T-helper 1 cell treated with Interleukin-12 subunit alpha and Interleukin-12 subunit beta and Interleukin-4 antibody, amounts not matched to agents 30 μg/mL and 1 μg/mL, for 36 hours (primary cell): ENCODE data around the gene SHC3.

Experiments used
- H3K27ac Mint-ChIP-seq: one replicate; pipeline ENCODE4 v1.8.0; 2021; ENCODE audit warnings: mild to moderate bottlenecking, mixed read lengths
- H3K27me3 Mint-ChIP-seq: one replicate; pipeline ENCODE4 v1.8.0; 2021; ENCODE audit warnings: low read depth, mixed read lengths
- H3K36me3 Mint-ChIP-seq: one replicate; pipeline ENCODE4 v1.8.0; 2021; ENCODE audit warnings: low read depth, mixed read lengths
- H3K4me1 Mint-ChIP-seq: one replicate; pipeline ENCODE4 v1.8.0; 2021; ENCODE audit warnings: low read depth, mixed read lengths
- H3K4me3 Mint-ChIP-seq: one replicate; pipeline ENCODE4 v1.8.0; 2021; ENCODE audit warnings: mild to moderate bottlenecking, moderate library complexity, mixed read lengths
- H3K9me3 Mint-ChIP-seq: one replicate; pipeline ENCODE4 v1.8.0; 2021; ENCODE audit warnings: mixed read lengths

Gene SHC3

DNA sequence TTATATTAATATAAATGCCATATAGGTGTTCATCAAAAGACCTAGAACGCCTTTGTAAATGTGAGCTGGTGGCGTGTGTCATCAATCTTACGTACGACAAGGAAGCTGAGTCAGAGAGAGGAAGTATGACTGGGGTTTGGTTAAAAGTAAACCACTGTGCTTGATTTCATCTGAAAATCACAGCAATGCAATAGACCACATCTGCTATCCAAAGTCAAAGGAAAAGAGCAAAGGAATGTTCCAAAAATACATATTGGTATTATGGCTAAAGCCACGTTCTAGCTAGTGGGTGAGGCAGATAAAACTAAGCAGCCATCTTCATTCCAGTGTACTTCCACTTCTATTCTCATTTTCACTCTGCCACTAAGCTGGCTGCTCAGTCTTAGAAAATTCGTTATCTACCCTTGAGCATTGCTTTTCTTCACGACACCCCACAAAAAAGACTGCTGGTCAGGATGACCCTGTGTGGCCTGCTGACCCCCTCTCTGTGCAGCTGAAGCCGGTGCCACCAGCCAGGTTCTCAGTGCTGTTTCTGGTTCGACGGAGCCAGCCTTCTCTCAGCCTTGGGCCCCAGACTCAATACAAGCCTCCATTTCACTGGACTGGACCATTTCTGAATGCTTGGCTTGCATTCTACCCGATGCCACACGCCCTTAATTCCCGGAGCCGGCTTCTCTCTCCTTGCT lies 23.8 kb downstream of the SHC3 start:
- H3K9me3 Mint-ChIP-seq: no peaks in the 10 kb centered on the region
- no peak overlapping the region for H3K4me3 Mint-ChIP-seq
- peaks cover 8% of the 10 kb centered on the region for H3K4me1 Mint-ChIP-seq
- peaks cover 46% of the 10 kb centered on the region for H3K27me3 Mint-ChIP-seq
- H3K36me3 Mint-ChIP-seq: no peaks in the 10 kb centered on the region
- no peak overlapping the region for H3K27ac Mint-ChIP-seq

DNA sequence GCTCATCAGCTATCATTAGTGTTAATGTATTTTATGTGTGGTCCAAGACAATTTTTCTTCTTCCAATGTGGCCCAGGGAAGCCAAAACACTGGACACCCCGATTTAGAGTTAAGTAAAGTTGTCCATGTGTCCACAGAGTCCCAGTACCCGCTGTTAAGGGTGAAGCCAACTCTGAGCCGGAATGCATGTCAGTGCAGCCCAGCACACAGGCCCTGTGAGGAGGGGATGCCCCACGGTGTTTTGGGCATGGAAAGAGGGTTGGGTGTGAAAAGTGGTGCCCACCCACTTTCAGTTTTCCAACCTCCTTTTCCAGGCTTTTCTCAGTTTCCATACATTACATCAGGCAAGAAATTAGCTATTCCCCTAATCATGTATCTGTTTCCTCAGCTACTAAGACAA lies 24.4 kb downstream of the SHC3 start:
- Mint-ChIP-seq H3K4me3 (no peak overlapping the region), H3K27me3 (peaks cover 44% of the 10 kb centered on the region), H3K9me3 (no peaks in the 10 kb centered on the region), H3K27ac (no peak overlapping the region), H3K36me3 (no peaks in the 10 kb centered on the region), H3K4me1 (peaks cover 8% of the 10 kb centered on the region)

DNA sequence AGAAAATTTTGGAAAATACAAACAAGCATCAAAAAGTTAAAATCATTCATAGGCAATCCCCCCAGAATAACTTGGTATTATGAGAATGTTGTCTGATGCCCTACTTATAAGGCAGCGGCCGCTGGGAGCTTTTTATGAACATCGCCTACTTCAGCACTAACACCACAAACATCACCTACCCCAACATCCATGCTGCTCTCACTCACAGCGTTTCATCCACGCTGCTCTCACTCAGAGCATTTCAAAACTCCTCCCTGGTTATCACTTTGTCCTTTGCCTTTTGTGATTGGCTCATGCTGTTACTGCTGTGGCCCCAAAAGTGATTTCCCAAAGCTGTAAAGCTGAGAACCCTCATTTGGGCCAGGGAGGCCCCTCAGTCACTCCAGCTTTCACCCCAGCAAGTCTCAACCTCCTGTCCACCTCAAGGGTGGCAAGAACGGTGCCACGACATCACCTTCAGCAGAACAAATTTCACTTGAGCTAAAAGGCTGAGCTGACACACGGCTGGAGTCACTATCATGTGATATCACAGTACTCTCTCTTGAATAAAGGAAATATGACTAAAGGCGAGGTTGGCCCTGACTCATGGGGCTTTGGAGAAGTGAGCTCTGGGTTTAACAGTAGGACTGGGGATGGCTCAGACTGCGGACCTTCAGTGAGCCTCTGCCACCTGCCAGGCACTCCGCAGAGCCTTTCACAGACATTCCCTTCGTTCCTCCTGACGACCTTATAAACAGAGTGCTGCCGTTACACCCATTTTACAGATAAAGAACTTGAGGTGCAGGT lies 25.2 kb downstream of the SHC3 start:
- Mint-ChIP-seq H3K36me3 (no peaks in the 10 kb centered on the region), H3K27me3 (peaks cover 37% of the 10 kb centered on the region), H3K4me1 (peaks cover 8% of the 10 kb centered on the region), H3K9me3 (no peaks in the 10 kb centered on the region), H3K27ac (no peak overlapping the region), H3K4me3 (no peak overlapping the region)

DNA sequence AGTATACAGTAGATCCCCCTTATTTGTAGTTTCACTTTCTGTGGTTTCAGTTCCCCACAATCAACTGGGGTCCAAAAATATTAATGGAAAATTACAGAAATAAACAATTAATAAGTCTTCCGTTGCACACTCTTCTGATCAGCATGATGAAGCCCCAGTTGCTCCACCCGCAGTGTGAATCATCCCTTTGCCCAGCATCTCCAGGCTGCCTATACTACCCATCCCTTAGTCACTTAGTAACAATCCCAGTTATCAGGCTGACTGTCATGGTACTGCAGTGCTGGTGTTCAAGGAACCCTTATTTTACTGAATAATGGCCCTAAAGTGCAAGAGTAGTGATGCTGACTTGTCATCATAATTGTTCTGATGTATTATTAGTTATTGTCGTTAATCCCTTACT lies 28.9 kb downstream of the SHC3 start:
- H3K4me1 Mint-ChIP-seq: peaks cover 5% of the 10 kb centered on the region
- no peaks in the 10 kb centered on the region for H3K9me3 Mint-ChIP-seq
- H3K27ac Mint-ChIP-seq: no peak overlapping the region
- H3K27me3 Mint-ChIP-seq: peaks cover 28% of the 10 kb centered on the region
- H3K36me3 Mint-ChIP-seq: no peaks in the 10 kb centered on the region
- no peak overlapping the region for H3K4me3 Mint-ChIP-seq

DNA sequence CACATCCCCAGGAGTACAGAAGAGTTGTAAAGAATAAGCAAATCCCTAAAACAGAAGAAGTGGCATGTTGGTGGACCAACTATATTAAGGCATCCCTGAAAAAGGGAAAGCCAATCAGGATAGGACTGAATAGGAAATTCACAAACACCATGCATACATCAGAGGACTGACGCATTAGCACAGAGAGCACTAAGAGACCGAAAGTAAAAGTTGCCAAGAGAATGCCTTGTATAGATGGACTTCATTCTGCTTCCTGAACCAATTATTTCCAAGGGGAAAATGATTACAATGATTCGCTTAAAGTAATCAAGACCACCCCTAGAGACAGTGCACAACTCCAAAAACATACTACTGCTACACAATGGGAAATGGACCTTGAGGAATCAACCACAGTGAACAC lies 33.5 kb downstream of the SHC3 start:
- no peaks in the 10 kb centered on the region for H3K36me3 Mint-ChIP-seq
- peaks cover 16% of the 10 kb centered on the region for H3K27me3 Mint-ChIP-seq
- H3K4me1 Mint-ChIP-seq: no peaks in the 10 kb centered on the region
- H3K27ac Mint-ChIP-seq: no peak overlapping the region
- no peaks in the 10 kb centered on the region for H3K9me3 Mint-ChIP-seq
- no peak overlapping the region for H3K4me3 Mint-ChIP-seq

DNA sequence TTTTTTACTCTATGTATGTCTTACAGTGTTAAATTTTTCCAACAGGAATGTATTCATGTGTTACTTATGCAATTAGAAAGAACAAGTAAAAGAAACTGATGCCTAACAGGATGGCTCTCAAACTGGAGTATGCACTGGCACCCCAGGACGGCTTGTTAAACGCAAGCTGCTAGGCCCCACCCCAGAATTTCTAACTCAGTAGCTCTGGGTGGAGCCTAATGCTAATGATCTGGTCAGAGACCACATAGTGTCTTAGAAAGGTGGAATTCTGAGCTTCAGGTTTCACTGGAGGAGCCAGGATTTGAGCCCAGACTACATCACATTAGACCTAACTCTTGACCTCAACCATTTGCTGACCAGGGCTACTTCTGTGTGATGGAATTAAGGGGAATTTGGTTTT lies 34.4 kb downstream of the SHC3 start:
- Mint-ChIP-seq H3K27me3 (peaks cover 16% of the 10 kb centered on the region), H3K36me3 (no peaks in the 10 kb centered on the region), H3K27ac (no peak overlapping the region), H3K4me1 (no peaks in the 10 kb centered on the region), H3K4me3 (no peak overlapping the region), H3K9me3 (no peaks in the 10 kb centered on the region)

DNA sequence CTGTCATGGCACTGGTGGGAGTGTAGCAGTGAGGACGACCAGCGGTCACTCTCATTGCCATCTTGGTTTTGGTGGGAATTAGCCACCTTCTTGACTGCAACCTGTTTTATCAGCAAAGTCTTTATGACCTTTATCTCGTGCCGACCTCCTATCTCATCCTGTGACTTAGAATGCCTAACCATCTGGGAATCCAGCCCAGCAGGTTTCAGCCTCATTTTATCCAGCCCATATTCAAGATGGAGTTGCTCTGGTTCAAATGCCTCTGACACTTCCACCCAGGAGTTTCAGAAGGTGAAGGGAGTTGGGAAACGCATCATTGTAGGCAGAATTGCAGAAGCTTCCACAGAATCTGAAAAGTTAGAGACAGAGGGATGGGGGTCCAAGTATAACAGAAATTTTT lies 35.4 kb downstream of the SHC3 start:
- Mint-ChIP-seq H3K36me3 (no peaks in the 10 kb centered on the region), H3K9me3 (no peaks in the 10 kb centered on the region), H3K4me1 (no peaks in the 10 kb centered on the region), H3K27me3 (peaks cover 16% of the 10 kb centered on the region), H3K4me3 (no peak overlapping the region), H3K27ac (no peak overlapping the region)

DNA sequence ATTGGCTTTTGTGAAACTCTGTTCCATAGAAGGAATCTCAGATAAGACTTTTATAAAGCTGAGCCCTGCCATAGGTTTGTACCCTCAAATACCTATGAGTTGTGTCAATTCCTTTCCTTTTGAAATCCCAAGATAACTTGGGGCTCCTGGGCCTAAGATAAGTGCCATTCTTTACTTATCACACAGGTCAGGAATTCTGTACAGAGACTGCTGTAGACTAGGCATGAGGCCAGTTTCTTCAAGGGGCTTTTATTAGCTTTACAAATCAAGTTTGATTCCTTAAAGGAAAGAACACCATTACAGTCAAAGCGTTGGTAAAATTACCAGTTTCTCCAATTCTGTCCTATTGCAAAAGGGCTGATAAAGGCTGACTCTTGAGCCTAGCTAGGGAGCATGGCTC lies 39.2 kb downstream of the SHC3 start:
- Mint-ChIP-seq H3K9me3 (no peaks in the 10 kb centered on the region), H3K36me3 (no peaks in the 10 kb centered on the region), H3K27ac (no peak overlapping the region), H3K4me1 (no peaks in the 10 kb centered on the region), H3K27me3 (no peaks in the 10 kb centered on the region), H3K4me3 (no peak overlapping the region)

DNA sequence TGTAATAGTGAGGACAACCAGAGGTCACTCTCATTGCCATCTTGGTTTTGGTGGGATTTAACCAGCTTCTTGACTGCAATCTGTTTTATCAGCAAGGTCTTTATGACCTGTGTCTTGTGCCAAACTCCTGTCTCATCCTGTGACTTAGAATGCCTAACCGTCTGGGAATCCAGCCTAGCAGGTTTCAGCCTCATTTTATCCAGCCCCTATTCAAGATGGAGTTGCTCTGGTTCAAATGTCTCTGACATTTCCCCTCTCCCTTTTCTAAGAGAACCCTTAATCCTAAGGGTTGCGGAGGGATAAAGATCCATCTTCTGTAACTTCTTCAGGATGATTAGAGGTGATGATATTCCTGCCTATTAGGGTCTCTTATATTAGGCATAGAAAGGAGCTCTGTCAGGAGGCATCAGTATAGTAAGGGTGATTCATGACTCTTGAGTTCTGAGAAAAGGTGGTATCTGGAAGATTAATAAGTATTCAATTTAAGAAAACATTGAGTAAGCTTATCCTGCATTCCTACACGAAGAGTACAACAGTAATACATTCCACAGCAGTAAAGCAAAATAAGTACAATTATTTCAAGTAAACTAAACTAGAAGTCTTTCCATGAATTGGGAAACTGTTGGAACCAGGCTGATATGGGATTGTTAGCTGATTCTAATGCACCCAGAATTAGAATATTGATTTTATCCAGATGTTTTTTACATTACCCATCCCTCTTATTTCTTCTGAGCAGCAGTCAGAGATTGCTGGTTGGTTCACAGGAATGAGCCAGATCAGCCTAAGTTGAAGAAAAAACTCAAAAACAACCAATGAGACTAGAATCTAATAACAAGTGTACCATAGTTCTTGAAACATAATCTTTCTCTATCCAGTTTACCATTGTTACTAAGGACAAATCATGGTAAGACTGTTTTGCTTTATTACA lies 39.9 kb downstream of the SHC3 start:
- Mint-ChIP-seq H3K4me1 (no peaks in the 10 kb centered on the region), H3K27me3 (no peaks in the 10 kb centered on the region), H3K4me3 (no peak overlapping the region), H3K36me3 (no peaks in the 10 kb centered on the region), H3K9me3 (peaks cover 3% of the 10 kb centered on the region), H3K27ac (no peak overlapping the region)

DNA sequence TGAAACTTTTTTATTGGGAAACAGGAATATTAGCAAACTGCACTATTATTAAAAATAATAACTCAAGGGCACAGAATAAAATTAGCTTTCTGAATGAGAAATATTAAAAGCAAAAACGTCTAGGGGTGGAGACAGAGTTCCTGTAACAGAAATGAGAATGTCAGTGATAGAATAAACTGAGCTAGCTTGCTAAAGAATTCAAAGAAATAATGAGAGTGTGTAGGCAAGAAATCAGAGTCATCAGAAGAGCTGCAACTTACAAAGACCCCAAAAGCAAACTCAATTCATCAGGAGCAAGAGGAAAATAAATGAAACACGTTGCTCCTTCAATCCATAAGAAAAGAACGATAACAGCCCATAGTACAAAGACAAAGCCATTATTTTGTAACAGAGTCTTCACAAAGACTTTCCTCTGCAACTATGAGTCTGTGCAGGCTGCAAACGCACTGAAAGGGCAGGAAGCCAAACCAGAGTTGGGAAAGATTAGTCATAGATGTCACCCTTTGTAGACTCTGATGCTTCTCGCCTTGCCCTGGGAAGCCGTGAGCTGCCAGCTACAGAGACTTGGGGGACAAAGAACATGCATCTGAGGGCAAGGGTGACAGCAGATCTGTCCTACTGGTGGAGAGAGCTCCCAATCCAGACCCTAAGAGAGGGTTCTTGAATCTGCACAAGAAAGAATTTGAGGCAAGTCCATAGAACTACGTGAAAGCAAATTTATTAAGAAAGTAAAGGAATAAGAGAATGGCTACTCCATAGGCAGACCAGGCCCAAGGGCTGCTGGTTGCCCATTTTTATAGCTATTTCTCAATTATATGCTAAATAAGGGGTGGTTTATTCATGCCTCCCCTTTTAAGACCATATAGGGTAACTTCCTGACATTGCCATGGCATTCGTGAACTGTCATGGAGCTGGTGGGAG lies 40.8 kb downstream of the SHC3 start:
- H3K36me3 Mint-ChIP-seq: no peaks in the 10 kb centered on the region
- no peak overlapping the region for H3K4me3 Mint-ChIP-seq
- no peak overlapping the region for H3K27ac Mint-ChIP-seq
- H3K9me3 Mint-ChIP-seq: peaks cover 10% of the 10 kb centered on the region
- H3K4me1 Mint-ChIP-seq: no peaks in the 10 kb centered on the region
- H3K27me3 Mint-ChIP-seq: no peaks in the 10 kb centered on the region

DNA sequence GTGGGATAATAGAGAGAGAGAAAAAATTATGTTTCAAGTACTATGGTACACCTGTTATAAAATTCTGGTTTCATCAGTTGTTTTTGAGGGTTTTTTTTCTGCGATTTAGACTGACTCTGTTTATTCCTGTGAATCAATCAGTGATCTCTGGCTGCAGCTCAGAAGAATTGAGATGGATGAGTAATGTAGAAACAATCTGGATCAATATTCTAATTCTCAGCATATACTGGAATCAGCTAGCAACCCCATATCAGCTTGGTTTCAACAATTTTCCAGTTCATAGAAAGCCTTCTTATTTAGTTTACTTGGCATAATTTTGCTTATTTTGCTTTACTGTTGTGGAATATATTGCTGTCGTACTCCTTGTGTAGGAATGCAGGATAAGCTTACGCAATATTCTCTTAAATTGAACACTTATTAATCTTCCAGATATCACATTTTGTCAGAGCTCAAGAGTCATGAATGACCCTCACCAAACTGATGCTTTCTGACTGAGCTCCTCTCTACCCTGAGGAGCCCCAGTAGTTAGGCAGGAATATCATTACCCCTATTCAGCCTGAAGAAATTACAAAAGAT lies 42.9 kb downstream of the SHC3 start:
- H3K27ac Mint-ChIP-seq: no peak overlapping the region
- peaks cover 10% of the 10 kb centered on the region for H3K9me3 Mint-ChIP-seq
- no peaks in the 10 kb centered on the region for H3K27me3 Mint-ChIP-seq
- no peaks in the 10 kb centered on the region for H3K36me3 Mint-ChIP-seq
- no peak overlapping the region for H3K4me3 Mint-ChIP-seq
- H3K4me1 Mint-ChIP-seq: no peaks in the 10 kb centered on the region

DNA sequence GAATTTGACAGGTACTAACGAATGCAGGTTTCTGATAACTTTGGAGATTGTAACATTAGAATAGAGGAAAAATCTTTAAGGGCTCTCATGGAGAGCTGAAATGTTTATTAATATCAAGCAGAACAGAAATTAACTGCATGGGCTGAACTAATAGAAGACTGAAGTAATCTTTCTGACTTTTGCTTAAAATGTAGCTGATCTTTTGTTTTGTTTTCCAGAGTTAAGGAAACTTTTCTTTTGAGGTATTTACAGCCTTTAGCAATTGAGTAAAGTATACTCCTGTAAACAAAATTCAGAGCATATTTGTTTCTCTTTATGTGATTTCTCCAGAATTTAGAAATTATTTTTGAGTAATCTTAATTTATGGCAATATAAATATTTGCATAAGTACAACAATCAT lies 43.9 kb downstream of the SHC3 start:
- H3K27me3 Mint-ChIP-seq: no peaks in the 10 kb centered on the region
- H3K27ac Mint-ChIP-seq: no peak overlapping the region
- no peaks in the 10 kb centered on the region for H3K4me1 Mint-ChIP-seq
- H3K4me3 Mint-ChIP-seq: no peak overlapping the region
- peaks cover 10% of the 10 kb centered on the region for H3K9me3 Mint-ChIP-seq
- no peaks in the 10 kb centered on the region for H3K36me3 Mint-ChIP-seq

DNA sequence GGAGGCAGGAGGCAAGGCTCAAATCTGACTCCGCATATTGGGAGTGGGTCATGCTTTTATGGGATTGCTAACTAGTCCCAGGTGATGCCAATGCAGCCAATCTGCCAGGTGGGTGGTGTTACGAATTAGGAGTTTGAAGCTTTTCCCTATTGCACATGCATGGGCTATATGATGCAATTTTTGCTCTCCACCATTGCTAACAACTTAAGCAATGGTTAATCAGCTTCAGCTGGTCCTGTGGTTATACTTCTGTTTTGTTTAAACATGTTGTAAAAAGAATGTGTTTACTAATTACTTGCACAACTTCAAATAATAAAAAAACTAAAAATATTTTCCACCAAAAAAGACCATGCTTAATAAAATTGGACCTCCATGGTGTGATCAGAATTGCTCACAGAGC lies 55.7 kb downstream of the SHC3 start:
- Mint-ChIP-seq H3K4me1 (no peaks in the 10 kb centered on the region), H3K27ac (no peak overlapping the region), H3K36me3 (no peaks in the 10 kb centered on the region), H3K4me3 (no peak overlapping the region), H3K9me3 (no peaks in the 10 kb centered on the region), H3K27me3 (peaks cover 3% of the 10 kb centered on the region)

DNA sequence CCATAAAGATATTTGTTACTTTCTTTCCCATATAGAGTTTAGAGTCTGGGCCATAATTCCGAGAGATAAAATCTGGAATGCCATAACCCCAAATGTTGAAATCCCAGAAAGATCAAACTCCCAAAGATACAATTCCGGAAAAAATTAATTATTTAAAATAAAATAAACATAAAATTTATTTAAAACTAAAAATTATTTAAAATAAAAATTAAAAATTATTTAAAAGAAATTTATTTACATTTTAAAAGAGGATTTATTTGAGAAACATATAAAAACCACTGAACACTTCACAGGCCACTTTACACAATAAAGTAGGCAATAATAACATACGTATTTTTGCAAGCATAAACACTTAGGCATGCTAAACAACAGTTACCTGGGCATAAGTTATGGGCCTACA lies 57.9 kb downstream of the SHC3 start:
- no peak overlapping the region for H3K4me3 Mint-ChIP-seq
- H3K27me3 Mint-ChIP-seq: peaks cover 3% of the 10 kb centered on the region
- peaks cover 1% of the 10 kb centered on the region for H3K36me3 Mint-ChIP-seq
- H3K27ac Mint-ChIP-seq: no peak overlapping the region
- no peaks in the 10 kb centered on the region for H3K9me3 Mint-ChIP-seq
- H3K4me1 Mint-ChIP-seq: no peaks in the 10 kb centered on the region
